ENCODE measurements around the gene MKKS.

The MKKS gene

DNA sequence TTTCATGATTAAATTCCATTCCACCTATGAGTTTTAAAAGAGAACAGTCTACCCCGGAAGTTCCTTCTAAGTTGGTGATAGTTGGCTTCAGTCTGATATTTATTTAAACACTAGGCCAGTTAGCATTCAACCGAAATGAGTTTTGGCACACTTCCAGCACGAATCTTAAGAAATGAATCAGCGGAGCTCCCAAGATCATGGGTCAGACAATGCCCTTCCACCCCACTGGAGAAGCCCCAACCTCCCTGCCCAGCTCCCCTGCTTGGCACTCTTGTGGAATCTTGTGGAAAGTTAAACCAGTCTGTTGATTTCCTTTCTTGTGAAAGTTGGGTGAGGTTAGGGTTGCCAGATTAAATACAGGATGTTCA is 64.3 kb downstream of the MKKS start:
- DNase-seq: no peak
- no peak for TF ChIP-seq CTCF (IDR thresholded peaks at IDR 0.05; ENCODE audit: low read depth, low read length)
- H3K4me3 ChIP-seq (ENCODE audit: low read depth, low read length): no peak overlapping the region
- H3K9me3 ChIP-seq (ENCODE audit: severe bottlenecking): no peaks in the 10 kb centered on the region
- H3K27me3 ChIP-seq (ENCODE audit: insufficient read depth, low read depth, severe bottlenecking): no peaks in the 10 kb centered on the region
- H3K36me3 ChIP-seq: no peaks in the 10 kb centered on the region
- no peak overlapping the region for H3K27ac ChIP-seq

DNA sequence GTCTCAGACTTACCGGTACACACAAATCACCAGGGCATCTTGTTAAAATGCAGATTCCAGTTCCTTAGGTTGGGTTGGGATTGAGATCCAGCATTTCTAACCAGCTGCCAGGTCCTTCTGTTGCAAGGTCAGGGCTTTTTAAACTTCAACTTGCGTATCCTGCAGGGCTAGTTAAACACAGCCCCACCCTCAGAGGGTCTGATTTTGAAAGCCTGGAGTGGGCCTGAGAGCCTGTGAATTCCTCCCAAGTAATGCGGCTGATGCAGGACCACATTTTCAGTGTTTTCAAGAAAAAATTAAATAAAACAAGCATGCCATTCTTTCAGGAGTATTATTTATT is 65.3 kb downstream of the MKKS start:
- H3K4me3 ChIP-seq (ENCODE audit: low read depth, low read length): no peak overlapping the region
- no peaks in the 10 kb centered on the region for H3K27me3 ChIP-seq (ENCODE audit: insufficient read depth, low read depth, severe bottlenecking)
- H3K36me3 ChIP-seq: no peaks in the 10 kb centered on the region
- H3K9me3 ChIP-seq (ENCODE audit: severe bottlenecking): no peaks in the 10 kb centered on the region
- no peak for TF ChIP-seq CTCF (IDR thresholded peaks at IDR 0.05; ENCODE audit: low read depth, low read length)
- H3K27ac ChIP-seq: no peak overlapping the region
- no peak for DNase-seq

- H3K4me3 ChIP-seq (ENCODE audit: low read depth, low read length): no peak overlapping the region
These were observed 65.9 kb downstream of the MKKS start for GRCh38 chr20:10367943-10368701.

DNA sequence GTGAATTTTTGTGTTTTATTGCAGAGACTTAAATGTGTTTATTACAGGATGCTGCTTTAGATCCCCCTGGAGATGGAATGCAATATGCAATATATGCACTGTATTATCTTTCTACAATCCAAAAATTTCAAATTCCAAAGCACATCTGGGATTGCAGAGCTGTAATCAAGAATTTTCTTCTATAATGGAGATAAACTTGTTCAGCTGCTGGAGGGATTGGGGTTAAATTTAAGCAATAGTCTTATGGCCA is 66.4 kb downstream of the MKKS start:
- no peak for DNase-seq
- Histone ChIP-seq H3K27ac (no peak overlapping the region), H3K9me3 (ENCODE audit: severe bottlenecking) (no peaks in the 10 kb centered on the region), H3K36me3 (no peaks in the 10 kb centered on the region), H3K4me3 (ENCODE audit: low read depth, low read length) (no peak overlapping the region), H3K27me3 (ENCODE audit: insufficient read depth, low read depth, severe bottlenecking) (no peaks in the 10 kb centered on the region)
- TF ChIP-seq CTCF (IDR thresholded peaks at IDR 0.05; ENCODE audit: low read depth, low read length): no peak

More at GRCh38 chr20:10367943-10368701, 65.9 kb downstream of the MKKS start:
- DNase-seq: no peak
- H3K27me3 ChIP-seq (ENCODE audit: insufficient read depth, low read depth, severe bottlenecking): no peaks in the 10 kb centered on the region
- TF ChIP-seq CTCF (IDR thresholded peaks at IDR 0.05; ENCODE audit: low read depth, low read length): no peak
- H3K36me3 ChIP-seq: no peaks in the 10 kb centered on the region
- H3K9me3 ChIP-seq (ENCODE audit: severe bottlenecking): no peaks in the 10 kb centered on the region
- no peak overlapping the region for H3K27ac ChIP-seq

- H3K9me3 ChIP-seq (ENCODE audit: severe bottlenecking): no peaks in the 10 kb centered on the region
- DNase-seq: no peak
- no peaks in the 10 kb centered on the region for H3K27me3 ChIP-seq (ENCODE audit: insufficient read depth, low read depth, severe bottlenecking)
- no peak overlapping the region for H3K4me3 ChIP-seq (ENCODE audit: low read depth, low read length)
- no peak overlapping the region for H3K27ac ChIP-seq
- H3K36me3 ChIP-seq: no peaks in the 10 kb centered on the region
- TF ChIP-seq CTCF (IDR thresholded peaks at IDR 0.05; ENCODE audit: low read depth, low read length): no peak
These were observed 66.9 kb downstream of the MKKS start for GRCh38 chr20:10366898-10367692.
